ENCODE measurements around the gene LENG1.

DNA sequence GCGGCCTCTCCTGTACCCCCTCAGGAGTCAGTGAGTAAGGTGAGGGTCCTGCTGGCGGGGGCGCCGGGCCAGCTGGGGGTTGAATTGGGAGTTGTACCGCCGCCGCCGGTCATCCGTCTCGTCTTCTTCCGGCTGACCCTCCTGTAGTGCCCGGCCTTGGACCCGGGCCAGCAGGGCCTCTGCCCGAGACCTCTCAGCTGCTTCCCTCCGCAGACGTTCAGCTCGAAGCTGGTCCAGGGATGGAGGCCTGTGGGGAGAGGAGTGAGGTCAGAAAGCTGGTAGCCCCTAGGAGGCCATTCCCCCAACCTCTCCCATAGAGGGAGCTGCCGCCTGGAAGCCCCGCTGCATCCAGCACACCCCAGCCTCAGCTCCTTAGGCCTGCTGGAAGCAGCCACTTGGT is 3.8 kb downstream of the LENG1 start:
- TF ChIP-seq EZH2 (optimal IDR thresholded peaks at IDR 0.05; ENCODE audit: low read depth, low read length) = no peak
- TF ChIP-seq, protein P1, sequence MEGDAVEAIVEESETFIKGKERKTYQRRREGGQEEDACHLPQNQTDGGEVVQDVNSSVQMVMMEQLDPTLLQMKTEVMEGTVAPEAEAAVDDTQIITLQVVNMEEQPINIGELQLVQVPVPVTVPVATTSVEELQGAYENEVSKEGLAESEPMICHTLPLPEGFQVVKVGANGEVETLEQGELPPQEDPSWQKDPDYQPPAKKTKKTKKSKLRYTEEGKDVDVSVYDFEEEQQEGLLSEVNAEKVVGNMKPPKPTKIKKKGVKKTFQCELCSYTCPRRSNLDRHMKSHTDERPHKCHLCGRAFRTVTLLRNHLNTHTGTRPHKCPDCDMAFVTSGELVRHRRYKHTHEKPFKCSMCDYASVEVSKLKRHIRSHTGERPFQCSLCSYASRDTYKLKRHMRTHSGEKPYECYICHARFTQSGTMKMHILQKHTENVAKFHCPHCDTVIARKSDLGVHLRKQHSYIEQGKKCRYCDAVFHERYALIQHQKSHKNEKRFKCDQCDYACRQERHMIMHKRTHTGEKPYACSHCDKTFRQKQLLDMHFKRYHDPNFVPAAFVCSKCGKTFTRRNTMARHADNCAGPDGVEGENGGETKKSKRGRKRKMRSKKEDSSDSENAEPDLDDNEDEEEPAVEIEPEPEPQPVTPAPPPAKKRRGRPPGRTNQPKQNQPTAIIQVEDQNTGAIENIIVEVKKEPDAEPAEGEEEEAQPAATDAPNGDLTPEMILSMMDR (IDR thresholded peaks at IDR 0.05; ENCODE audit: low read length) = no peak
- TF ChIP-seq EZH2phosphoT487 (IDR thresholded peaks at IDR 0.05; ENCODE audit: low read length) = no peak
